Type B pancreatic cell (in vitro differentiated cells): ENCODE measurements around the gene DYNC2I2. TPM values are rescaled to one million over a fixed set of nuclear protein-coding genes. Genes with fewer than 3 reads are reported as not detected.
"Not testable (repeated sequence)": the region's sequence is repeated elsewhere in the genome, so short reads cannot be mapped to it uniquely, and the experiment has no call there.

Experiments
- DNase-seq: peaks from one replicate; pipeline ENCODE4 v3.0.0; 2021; ENCODE audit warnings: mixed read lengths; ENCODE audit not compliant: unreplicated experiment; ENCODE audit errors: extremely low spot score
- H3K27ac Mint-ChIP-seq: 2 replicates; pipeline ENCODE4 v1.8.0; 2021; ENCODE audit warnings: mild to moderate bottlenecking, mixed read lengths
- H3K27me3 Mint-ChIP-seq: 2 replicates; pipeline ENCODE4 v1.8.0; 2021; ENCODE audit warnings: mixed read lengths
- H3K36me3 Mint-ChIP-seq: 2 replicates; pipeline ENCODE4 v1.8.0; 2021; ENCODE audit warnings: mixed read lengths
- H3K4me1 Mint-ChIP-seq: one replicate; pipeline ENCODE4 v1.8.0; 2021; ENCODE audit warnings: mixed read lengths; ENCODE audit not compliant: unreplicated experiment
- H3K4me3 Mint-ChIP-seq: 2 replicates; pipeline ENCODE4 v1.8.0; 2021; ENCODE audit warnings: mild to moderate bottlenecking, mixed read lengths
- H3K9me3 Mint-ChIP-seq: 2 replicates; pipeline ENCODE4 v1.8.0; 2021; ENCODE audit warnings: mixed read lengths
- CTCF ChIP-seq: fragments of 200-600 bp; sonication (generic); conservative IDR thresholded peaks from 2 replicates; pipeline ENCODE4 v1.5.0; 2021; ENCODE audit warnings: antibody characterized with exemption, mild to moderate bottlenecking
- total RNA-seq: library from RNA; stranded (reverse); gene quantifications from 2 replicates; pipeline ENCODE4 v1.2.1, GENCODE V29; 2021; ENCODE audit warnings: low replicate concordance

DYNC2I2 gene
- total RNA-seq, 1 donor from 2014 or later = 70.6 TPM

GRCh38 chr9:128657344-128657704, 677 bp upstream of the DYNC2I2 start:
- Mint-ChIP-seq H3K27ac (peak overlapping the region; percentile 100), H3K4me3 (peak overlapping the region; percentile 94), H3K36me3 (peaks cover 5% of the 10 kb centered on the region), H3K27me3 (no peaks in the 10 kb centered on the region), H3K4me1 (peaks cover 7% of the 10 kb centered on the region), H3K9me3 (no peaks in the 10 kb centered on the region)
- TF ChIP-seq CTCF = no peak
- DNase-seq = no peak

- H3K27ac Mint-ChIP-seq = peak overlapping the region; percentile 70
- no peaks in the 10 kb centered on the region for H3K9me3 Mint-ChIP-seq
- no peaks in the 10 kb centered on the region for H3K27me3 Mint-ChIP-seq
These were observed 2.2 kb downstream of the DYNC2I2 start for GRCh38 chr9:128654481-128654880.

GRCh38 chr9:128653908-128654307, 2.7 kb downstream of the DYNC2I2 start:
- Mint-ChIP-seq H3K4me3 (peak overlapping the region; percentile 73), H3K36me3 (peaks cover 5% of the 10 kb centered on the region), H3K4me1 (peaks cover 7% of the 10 kb centered on the region), H3K9me3 (no peaks in the 10 kb centered on the region), H3K27ac (peak overlapping the region; percentile 70), H3K27me3 (no peaks in the 10 kb centered on the region)
- no peak for TF ChIP-seq CTCF
- DNase-seq = no peak

More at GRCh38 chr9:128654481-128654880, 2.2 kb downstream of the DYNC2I2 start:
- no peak for TF ChIP-seq CTCF
- DNase-seq = no peak
- peaks cover 5% of the 10 kb centered on the region for H3K36me3 Mint-ChIP-seq
- H3K4me3 Mint-ChIP-seq = peak overlapping the region; percentile 73
- peaks cover 7% of the 10 kb centered on the region for H3K4me1 Mint-ChIP-seq

GRCh38 chr9:128651798-128652197, 4.8 kb downstream of the DYNC2I2 start:
- TF ChIP-seq CTCF = no peak
- no peak overlapping the region for H3K27ac Mint-ChIP-seq
- DNase-seq = no peak
- H3K36me3 Mint-ChIP-seq = peaks cover 5% of the 10 kb centered on the region
- H3K4me3 Mint-ChIP-seq = peak overlapping the region; percentile 35
- H3K27me3 Mint-ChIP-seq = no peaks in the 10 kb centered on the region
- peaks cover 2% of the 10 kb centered on the region for H3K4me1 Mint-ChIP-seq
- no peaks in the 10 kb centered on the region for H3K9me3 Mint-ChIP-seq

- not testable (repeated sequence) for H3K36me3 Mint-ChIP-seq, H3K27ac Mint-ChIP-seq
- peak; percentile 53 for TF ChIP-seq CTCF
These were observed 8.4 kb downstream of the DYNC2I2 start for GRCh38 chr9:128648206-128648605.

More at GRCh38 chr9:128648206-128648605, 8.4 kb downstream of the DYNC2I2 start:
- not testable (repeated sequence) for H3K9me3 Mint-ChIP-seq, DNase-seq, H3K4me3 Mint-ChIP-seq, H3K4me1 Mint-ChIP-seq, H3K27me3 Mint-ChIP-seq
